ENCODE measurements around the gene PRKCA.

PRKCA gene

DNA sequence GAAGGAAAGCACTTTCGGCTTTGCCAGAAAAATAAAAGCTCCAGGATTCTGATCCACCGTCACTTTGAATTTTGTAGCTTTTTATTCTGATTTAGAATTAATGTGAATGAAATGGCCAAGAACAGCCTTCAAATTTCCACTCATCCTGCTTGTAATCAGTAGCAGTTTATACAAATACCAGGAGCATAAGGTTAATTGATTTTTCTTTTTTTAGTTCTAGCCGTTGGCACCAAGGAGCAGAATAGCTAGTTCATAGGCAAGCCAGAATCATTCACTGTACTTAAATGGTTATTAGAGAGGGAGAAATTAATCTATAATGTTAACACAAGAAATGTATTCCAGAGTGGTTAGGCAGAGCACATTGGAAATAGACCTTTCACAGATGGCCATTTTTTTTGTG is 491.4 kb downstream of the PRKCA start:
- no peak for DNase-seq (ENCODE audit: low read depth)
- no peak for TF ChIP-seq MYC (IDR thresholded peaks at IDR 0.05; ENCODE audit: low read depth, low read length)
- TF ChIP-seq, protein P1, sequence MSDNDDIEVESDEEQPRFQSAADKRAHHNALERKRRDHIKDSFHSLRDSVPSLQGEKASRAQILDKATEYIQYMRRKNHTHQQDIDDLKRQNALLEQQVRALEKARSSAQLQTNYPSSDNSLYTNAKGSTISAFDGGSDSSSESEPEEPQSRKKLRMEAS (IDR thresholded peaks at IDR 0.05; ENCODE audit: low read depth, low read length) = no peak
- no peak overlapping the region for H3K4me3 ChIP-seq (ENCODE audit: low read depth, low read length)

DNA sequence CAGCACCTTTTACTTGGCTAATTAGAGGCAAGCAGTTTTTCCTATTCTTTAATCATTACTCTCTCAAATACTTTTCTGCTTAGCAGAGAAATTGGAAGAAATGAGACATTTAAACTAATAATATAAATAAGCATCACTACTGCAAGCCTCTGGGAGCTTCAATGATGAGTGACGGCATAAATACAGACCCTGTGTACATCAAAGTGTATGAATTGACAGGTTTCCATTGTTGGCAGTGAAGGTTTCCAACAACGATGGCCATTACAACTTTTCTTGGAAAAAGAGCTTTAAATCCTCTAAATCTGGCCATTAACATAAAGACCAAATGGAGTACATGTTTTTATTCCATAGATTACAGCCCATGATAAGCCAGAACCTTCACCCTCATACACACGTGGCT is 493.1 kb downstream of the PRKCA start:
- no peak for TF ChIP-seq POLR2A (IDR thresholded peaks at IDR 0.05; ENCODE audit: extremely low read depth, insufficient read length)
- TF ChIP-seq MYC (IDR thresholded peaks at IDR 0.05; ENCODE audit: low read depth, low read length) = no peak
- TF ChIP-seq, protein P1 (IDR thresholded peaks at IDR 0.05; ENCODE audit: low read depth, low read length) = no peak
- TF ChIP-seq, protein P2, sequence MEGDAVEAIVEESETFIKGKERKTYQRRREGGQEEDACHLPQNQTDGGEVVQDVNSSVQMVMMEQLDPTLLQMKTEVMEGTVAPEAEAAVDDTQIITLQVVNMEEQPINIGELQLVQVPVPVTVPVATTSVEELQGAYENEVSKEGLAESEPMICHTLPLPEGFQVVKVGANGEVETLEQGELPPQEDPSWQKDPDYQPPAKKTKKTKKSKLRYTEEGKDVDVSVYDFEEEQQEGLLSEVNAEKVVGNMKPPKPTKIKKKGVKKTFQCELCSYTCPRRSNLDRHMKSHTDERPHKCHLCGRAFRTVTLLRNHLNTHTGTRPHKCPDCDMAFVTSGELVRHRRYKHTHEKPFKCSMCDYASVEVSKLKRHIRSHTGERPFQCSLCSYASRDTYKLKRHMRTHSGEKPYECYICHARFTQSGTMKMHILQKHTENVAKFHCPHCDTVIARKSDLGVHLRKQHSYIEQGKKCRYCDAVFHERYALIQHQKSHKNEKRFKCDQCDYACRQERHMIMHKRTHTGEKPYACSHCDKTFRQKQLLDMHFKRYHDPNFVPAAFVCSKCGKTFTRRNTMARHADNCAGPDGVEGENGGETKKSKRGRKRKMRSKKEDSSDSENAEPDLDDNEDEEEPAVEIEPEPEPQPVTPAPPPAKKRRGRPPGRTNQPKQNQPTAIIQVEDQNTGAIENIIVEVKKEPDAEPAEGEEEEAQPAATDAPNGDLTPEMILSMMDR (IDR thresholded peaks at IDR 0.05; ENCODE audit: low read depth, low read length) = no peak
- no peak for DNase-seq (ENCODE audit: low read depth)

DNA sequence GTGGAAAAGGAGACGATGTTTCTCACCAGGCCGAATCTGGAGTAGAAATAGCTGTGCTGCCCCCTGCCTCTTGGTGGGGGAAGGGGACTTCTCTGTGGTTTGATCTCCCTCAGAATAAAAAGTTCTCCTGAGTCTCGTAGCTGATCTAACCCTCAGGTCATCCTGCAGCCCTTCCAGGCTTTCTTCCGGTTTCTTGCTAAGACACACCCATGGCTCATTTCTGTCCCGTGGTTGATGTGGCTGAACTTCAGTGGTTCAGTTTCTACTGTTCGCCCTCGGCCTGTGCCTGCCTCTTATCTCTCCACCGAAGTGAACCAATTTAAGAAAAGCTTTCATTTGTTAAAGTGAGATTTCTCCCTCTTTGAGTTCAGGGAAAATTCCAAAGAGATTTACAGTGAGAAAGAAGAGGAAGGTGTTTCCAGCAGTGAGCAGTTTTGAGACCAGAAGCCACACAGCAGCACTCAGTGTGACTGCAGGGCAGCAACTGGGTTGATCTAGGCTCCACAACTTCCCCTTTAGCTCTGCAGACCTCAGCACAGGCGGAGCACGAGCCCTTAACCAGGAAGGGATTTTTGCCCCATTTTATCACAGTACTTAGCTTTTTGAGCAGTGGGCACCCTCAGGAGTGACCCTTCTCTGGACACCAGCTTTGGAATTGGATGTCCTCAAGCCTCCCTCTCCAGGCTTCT is 497.6 kb downstream of the PRKCA start:
- TF ChIP-seq MYC (IDR thresholded peaks at IDR 0.05; ENCODE audit: low read depth, low read length) (no peak), POLR2A (IDR thresholded peaks at IDR 0.05; ENCODE audit: extremely low read depth, insufficient read length) (no peak)
- TF ChIP-seq, protein P2 (IDR thresholded peaks at IDR 0.05; ENCODE audit: low read depth, low read length) = no peak
- TF ChIP-seq, protein P1 (IDR thresholded peaks at IDR 0.05; ENCODE audit: low read depth, low read length) = no peak
- H3K4me3 ChIP-seq (ENCODE audit: low read depth, low read length) = no peak overlapping the region
- peak; percentile 27 for DNase-seq (ENCODE audit: low read depth)

More for the DNA sequence above, 493.1 kb downstream of the PRKCA start:
- H3K4me3 ChIP-seq (ENCODE audit: low read depth, low read length) = no peak overlapping the region

DNA sequence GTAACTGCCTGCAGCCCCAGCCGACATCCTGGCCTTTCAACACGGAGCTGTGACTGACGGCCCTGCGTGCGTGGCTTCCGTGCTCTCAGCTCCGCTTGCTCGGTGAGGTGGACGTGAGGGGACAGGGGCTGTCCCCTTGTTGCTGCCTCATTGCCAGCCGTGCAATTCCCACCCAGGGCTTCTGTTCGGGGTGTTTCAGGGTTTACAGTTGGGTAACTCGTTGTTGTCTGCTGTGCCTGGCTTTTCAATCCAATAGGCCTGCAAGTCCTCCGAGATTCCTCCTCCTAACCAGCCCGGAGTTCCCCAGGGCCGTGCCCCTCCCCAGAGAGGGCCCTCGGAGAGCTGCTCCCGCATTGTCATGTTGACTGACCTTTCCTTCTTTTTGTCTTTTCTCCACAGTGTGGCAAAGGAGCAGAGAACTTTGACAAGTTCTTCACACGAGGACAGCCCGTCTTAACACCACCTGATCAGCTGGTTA is 501.1 kb downstream of the PRKCA start:
- DNase-seq (ENCODE audit: low read depth) = no peak
- no peak overlapping the region for H3K4me3 ChIP-seq (ENCODE audit: low read depth, low read length)
- TF ChIP-seq MYC (IDR thresholded peaks at IDR 0.05; ENCODE audit: low read depth, low read length) = no peak
- TF ChIP-seq, protein P1 (IDR thresholded peaks at IDR 0.05; ENCODE audit: low read depth, low read length) = no peak
- TF ChIP-seq, protein P2 (IDR thresholded peaks at IDR 0.05; ENCODE audit: low read depth, low read length) = no peak
- no peak for TF ChIP-seq POLR2A (IDR thresholded peaks at IDR 0.05; ENCODE audit: extremely low read depth, insufficient read length)

DNA sequence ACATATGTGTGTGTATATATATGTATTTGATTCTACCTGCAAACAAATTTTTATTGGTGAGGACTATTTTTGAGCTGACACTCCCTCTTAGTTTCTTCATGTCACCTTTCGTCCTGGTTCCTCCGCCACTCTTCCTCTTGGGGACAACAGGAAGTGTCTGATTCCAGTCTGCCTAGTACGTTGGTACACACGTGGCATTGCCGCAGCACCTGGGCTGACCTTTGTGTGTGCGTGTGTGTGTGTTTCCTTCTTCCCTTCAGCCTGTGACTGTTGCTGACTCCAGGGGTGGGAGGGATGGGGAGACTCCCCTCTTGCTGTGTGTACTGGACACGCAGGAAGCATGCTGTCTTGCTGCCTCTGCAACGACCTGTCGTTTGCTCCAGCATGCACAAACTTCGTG is 503.2 kb downstream of the PRKCA start:
- DNase-seq (ENCODE audit: low read depth) = no peak
- H3K4me3 ChIP-seq (ENCODE audit: low read depth, low read length) = no peak overlapping the region
- no peak for TF ChIP-seq MYC (IDR thresholded peaks at IDR 0.05; ENCODE audit: low read depth, low read length)
- TF ChIP-seq, protein P2 (IDR thresholded peaks at IDR 0.05; ENCODE audit: low read depth, low read length) = no peak
- TF ChIP-seq, protein P1 (IDR thresholded peaks at IDR 0.05; ENCODE audit: low read depth, low read length) = no peak
- TF ChIP-seq POLR2A (IDR thresholded peaks at IDR 0.05; ENCODE audit: extremely low read depth, insufficient read length) = no peak

DNA sequence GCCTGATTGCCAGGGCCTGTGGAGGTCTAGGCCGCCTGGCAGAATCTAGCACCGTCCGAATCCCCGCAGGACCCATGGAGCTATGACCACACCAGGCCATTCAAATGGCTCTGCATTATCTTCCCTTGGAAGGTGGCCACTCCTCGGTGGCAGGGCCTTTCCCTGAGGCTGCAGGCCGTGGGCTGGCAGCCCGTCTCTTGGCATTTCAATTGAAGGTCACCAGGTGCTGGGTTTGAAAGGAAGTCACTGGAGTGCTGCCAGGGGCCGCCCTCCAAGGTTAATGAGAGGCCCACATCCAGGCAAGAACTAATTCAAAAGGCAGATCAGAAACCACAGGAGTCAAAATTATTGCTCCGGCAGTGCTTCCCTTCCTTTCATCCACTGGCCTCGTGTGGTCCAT is 504.8 kb downstream of the PRKCA start:
- TF ChIP-seq, protein P2 (IDR thresholded peaks at IDR 0.05; ENCODE audit: low read depth, low read length) = no peak
- TF ChIP-seq, protein P1 (IDR thresholded peaks at IDR 0.05; ENCODE audit: low read depth, low read length) = no peak
- TF ChIP-seq MYC (IDR thresholded peaks at IDR 0.05; ENCODE audit: low read depth, low read length) (no peak), POLR2A (IDR thresholded peaks at IDR 0.05; ENCODE audit: extremely low read depth, insufficient read length) (no peak)
- no peak for DNase-seq (ENCODE audit: low read depth)
- no peak overlapping the region for H3K4me3 ChIP-seq (ENCODE audit: low read depth, low read length)

Data from NB4 (cell line).